Measurements from ENCODE around the gene EBP. TPM values are rescaled to one million over a fixed set of nuclear protein-coding genes. Genes with fewer than 3 reads are reported as not detected.

EBP gene
- total and polyA plus RNA-seq, 9 of the 15 experiments (the other 6 are each of a cell fraction or from before 2014, with no cell fraction given) = 228 to 987 (median 274) TPM

- no peak for TF ChIP-seq TRIM25 (IDR thresholded peaks at IDR 0.05; ENCODE audit: borderline replicate concordance)
- TF ChIP-seq IFI16 (CRISPR knock-in tag; IDR thresholded peaks at IDR 0.05) = no peak
- no peak for TF ChIP-seq CCAR2 (IDR thresholded peaks at IDR 0.05; ENCODE audit: low read depth, low read length)
- peak; percentile 68 for TF ChIP-seq BCOR (IDR thresholded peaks at IDR 0.05)
- 0 out of 2 replicates have a peak, but pooled peaks have one; percentile 7 for TF ChIP-seq ARID1B (IDR thresholded peaks at IDR 0.05)
- TF ChIP-seq NCOR1 (IDR thresholded peaks at IDR 0.05) = no peak
- TF ChIP-seq ADNP (tag; IDR thresholded peaks at IDR 0.05) = no peak
- TF ChIP-seq ZKSCAN1 (IDR thresholded peaks at IDR 0.05; ENCODE audit: low read depth, low read length) = no peak
- TF ChIP-seq KLF16 (IDR thresholded peaks at IDR 0.05) = no peak
- TF ChIP-seq ZKSCAN8 (CRISPR knock-in tag; IDR thresholded peaks at IDR 0.05) = no peak; the same call in 1 of the 2 replicates
- TF ChIP-seq CREM (IDR thresholded peaks at IDR 0.05; ENCODE audit: low read depth) = peak; percentile 97
- TF ChIP-seq MEIS2 (IDR thresholded peaks at IDR 0.05; ENCODE audit: partially characterized antibody) = peak; percentile 84
- peak; percentile 77 for TF ChIP-seq RB1 (IDR thresholded peaks at IDR 0.05; ENCODE audit: low read depth)
- TF ChIP-seq, protein P1, sequence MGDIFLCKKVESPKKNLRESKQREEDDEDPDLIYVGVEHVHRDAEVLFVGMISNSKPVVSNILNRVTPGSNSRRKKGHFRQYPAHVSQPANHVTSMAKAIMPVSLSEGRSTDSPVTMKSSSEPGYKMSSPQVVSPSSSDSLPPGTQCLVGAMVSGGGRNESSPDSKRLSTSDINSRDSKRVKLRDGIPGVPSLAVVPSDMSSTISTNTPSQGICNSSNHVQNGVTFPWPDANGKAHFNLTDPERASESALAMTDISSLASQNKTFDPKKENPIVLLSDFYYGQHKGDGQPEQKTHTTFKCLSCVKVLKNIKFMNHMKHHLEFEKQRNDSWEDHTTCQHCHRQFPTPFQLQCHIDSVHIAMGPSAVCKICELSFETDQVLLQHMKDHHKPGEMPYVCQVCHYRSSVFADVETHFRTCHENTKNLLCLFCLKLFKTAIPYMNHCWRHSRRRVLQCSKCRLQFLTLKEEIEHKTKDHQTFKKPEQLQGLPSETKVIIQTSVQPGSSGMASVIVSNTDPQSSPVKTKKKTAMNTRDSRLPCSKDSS (IDR thresholded peaks at IDR 0.05; ENCODE audit: low read depth, partially characterized antibody) = no peak
- TF ChIP-seq SIN3B (IDR thresholded peaks at IDR 0.05; ENCODE audit: low read depth) = no peak
- no peak for TF ChIP-seq TCF15 (CRISPR knock-in tag; IDR thresholded peaks at IDR 0.05)
- peak; percentile 13 for TF ChIP-seq NEUROD1 (IDR thresholded peaks at IDR 0.05; ENCODE audit: borderline replicate concordance, low read depth, low read length, partially characterized antibody)
- peak; percentile 79 for TF ChIP-seq GMEB1 (CRISPR knock-in tag; IDR thresholded peaks at IDR 0.05)
- TF ChIP-seq POLR2G (IDR thresholded peaks at IDR 0.05; ENCODE audit: low read depth, low read length) = peak; percentile 81
- TF ChIP-seq MYBL2 (IDR thresholded peaks at IDR 0.05; ENCODE audit: low read depth) = no peak
- TF ChIP-seq MYBL2 (CRISPR knock-in tag; IDR thresholded peaks at IDR 0.05; ENCODE audit: borderline replicate concordance) = no peak
- no peak for TF ChIP-seq TCF3 (CRISPR knock-in tag; IDR thresholded peaks at IDR 0.05)
- peak; percentile 56; the same call in 1 of the 2 replicates for TF ChIP-seq ETV5 (CRISPR knock-in tag; IDR thresholded peaks at IDR 0.05; ENCODE audit: low read depth)
- 0 out of 2 replicates have a peak, but pooled peaks have one; percentile 25 for TF ChIP-seq MECOM (CRISPR knock-in tag; IDR thresholded peaks at IDR 0.05)
- TF ChIP-seq HMG20A (CRISPR knock-in tag; conservative IDR thresholded peaks at IDR 0.05) = no peak
Measured at GRCh38 chrX:48539345-48540027, 17.9 kb downstream of the EBP start, which contains the start of gene TBC1D25 (continued).
